HEK293 (cell line): ENCODE data around the gene TTLL11.

Experiments used
- CTCF ChIA-PET: fragments of 350-600 bp; formaldehyde crosslinking; extraction: SDS; loops from one replicate; lab custom pipeline; 2021; ENCODE audit warnings: antibody characterized with exemption; lab: Yijun Ruan, JAX
- POLR2A ChIA-PET: fragments of 300-600 bp; formaldehyde crosslinking; extraction: SDS; loops from one replicate; lab custom pipeline; 2020; ENCODE audit warnings: antibody characterized with exemption, inconsistent platforms; lab: Yijun Ruan, JAX
- H3K27ac ChIP-seq: fragments of 200-500 bp; sonication (Bioruptor generic); 2 replicates; pipeline ENCODE4 v1.5.1; 2014; ENCODE audit warnings: low read depth, low read length, control low read depth, inconsistent platforms; ENCODE audit errors: extremely low read depth
- H3K36me3 ChIP-seq, 2 experiments: fragments of 200-500 bp in 1 of 2; sonication (Bioruptor generic) in 1 of 2; 1 replicate in 1 of 2; 2 replicates in 1 of 2; pipeline ENCODE4 v1.5.1; 2014 to 2017; ENCODE audit warnings: inconsistent platforms in 2 of 2, low read length in 2 of 2; ENCODE audit not compliant: control insufficient read depth in 2 of 2, insufficient read depth in 1 of 2
- H3K4me1 ChIP-seq: fragments of 200-500 bp; sonication (Bioruptor generic); 2 replicates; pipeline ENCODE4 v1.5.1; 2014; ENCODE audit warnings: mild to moderate bottlenecking, low read length, inconsistent platforms; ENCODE audit not compliant: control insufficient read depth, insufficient read depth
- H3K4me3 ChIP-seq: 2 replicates; pipeline ENCODE4 v1.5.1; 2011; ENCODE audit warnings: low read depth, mild to moderate bottlenecking, control low read depth, low read length, moderate library complexity
- H3K9me3 ChIP-seq: fragments of 200-500 bp; sonication (Bioruptor generic); 2 replicates; pipeline ENCODE4 v1.5.1; 2014; ENCODE audit warnings: low read depth, low read length, inconsistent platforms; ENCODE audit not compliant: control insufficient read depth, insufficient read depth
- HOXD13 ChIP-seq: sonication (generic); formaldehyde crosslinking; IDR thresholded peaks from 2 replicates; pipeline ENCODE4 v1.8.0; 2022; ENCODE audit warnings: missing genetic modification reagents, borderline replicate concordance
- OSR2 ChIP-seq: fragments of 450-650 bp; formaldehyde crosslinking; IDR thresholded peaks from 2 replicates; pipeline ENCODE4 v1.5.1; 2016; ENCODE audit warnings: missing biosample characterization, missing genetic modification characterization
- OVOL3 ChIP-seq: fragments of 450-650 bp; formaldehyde crosslinking; IDR thresholded peaks from 2 replicates; pipeline ENCODE4 v1.5.1; 2016; ENCODE audit warnings: missing biosample characterization, missing genetic modification characterization
- SP3 ChIP-seq: fragments of 450-650 bp; formaldehyde crosslinking; IDR thresholded peaks from 2 replicates; pipeline ENCODE4 v1.5.1; 2016; ENCODE audit warnings: missing biosample characterization, missing genetic modification characterization
- ZBTB21 ChIP-seq: fragments of 450-650 bp; formaldehyde crosslinking; IDR thresholded peaks from 2 replicates; pipeline ENCODE4 v1.5.1; 2017; ENCODE audit warnings: missing biosample characterization, missing genetic modification characterization
- ZFP3 ChIP-seq: fragments of 450-650 bp; formaldehyde crosslinking; IDR thresholded peaks from 2 replicates; pipeline ENCODE4 v1.5.1; 2016; ENCODE audit warnings: low read depth, missing biosample characterization, missing genetic modification characterization
- ZFP37 ChIP-seq: fragments of 450-650 bp; formaldehyde crosslinking; IDR thresholded peaks from 2 replicates; pipeline ENCODE4 v1.5.1; 2016; ENCODE audit warnings: missing biosample characterization, missing genetic modification characterization
- ZNF132 ChIP-seq: fragments of 450-650 bp; formaldehyde crosslinking; IDR thresholded peaks from 2 replicates; pipeline ENCODE4 v1.5.1; 2017; ENCODE audit warnings: missing biosample characterization, missing genetic modification characterization, borderline replicate concordance
- ZNF221 ChIP-seq: fragments of 450-650 bp; formaldehyde crosslinking; IDR thresholded peaks from 2 replicates; pipeline ENCODE4 v1.5.1; 2017; ENCODE audit warnings: missing biosample characterization, missing genetic modification characterization, borderline replicate concordance
- ZNF423 ChIP-seq: fragments of 450-650 bp; formaldehyde crosslinking; IDR thresholded peaks from 2 replicates; pipeline ENCODE4 v1.5.1; 2016; ENCODE audit warnings: missing biosample characterization, missing genetic modification characterization
- ZNF501 ChIP-seq: fragments of 450-650 bp; formaldehyde crosslinking; IDR thresholded peaks from 2 replicates; pipeline ENCODE4 v1.5.1; 2016; ENCODE audit warnings: missing biosample characterization, missing genetic modification characterization
- ZNF664 ChIP-seq: fragments of 450-650 bp; formaldehyde crosslinking; IDR thresholded peaks from 2 replicates; pipeline ENCODE4 v1.5.1; 2016; ENCODE audit warnings: missing biosample characterization, missing genetic modification characterization
- ZNF707 ChIP-seq: fragments of 450-650 bp; formaldehyde crosslinking; IDR thresholded peaks from 2 replicates; pipeline ENCODE4 v1.5.1; 2016; ENCODE audit warnings: missing biosample characterization, missing genetic modification characterization
- ZNF777 ChIP-seq: fragments of 450-650 bp; formaldehyde crosslinking; IDR thresholded peaks from 2 replicates; pipeline ENCODE4 v1.5.1; 2017; ENCODE audit warnings: missing biosample characterization, missing genetic modification characterization, borderline replicate concordance
- TF ChIP-seq, protein P1 (sequence below): fragments of 450-650 bp; formaldehyde crosslinking; IDR thresholded peaks from 2 replicates; pipeline ENCODE4 v1.5.1; 2017; ENCODE audit warnings: missing biosample characterization, missing genetic modification characterization
- TF ChIP-seq, protein P2 (sequence below): fragments of 450-650 bp; formaldehyde crosslinking; IDR thresholded peaks from 2 replicates; pipeline ENCODE4 v1.5.1; 2016; ENCODE audit warnings: missing biosample characterization, missing genetic modification characterization
- TF ChIP-seq, protein P3 (sequence below): fragments of 450-650 bp; formaldehyde crosslinking; IDR thresholded peaks from 2 replicates; pipeline ENCODE4 v1.5.1; 2016; ENCODE audit warnings: missing biosample characterization, missing genetic modification characterization
- TF ChIP-seq, protein P4 (sequence below): fragments of 450-650 bp; formaldehyde crosslinking; IDR thresholded peaks from 2 replicates; pipeline ENCODE4 v1.5.1; 2016; ENCODE audit warnings: missing biosample characterization, missing genetic modification characterization
- TF ChIP-seq, protein P5 (sequence below): fragments of 450-650 bp; formaldehyde crosslinking; IDR thresholded peaks from 2 replicates; pipeline ENCODE4 v1.5.1; 2016; ENCODE audit warnings: missing biosample characterization, missing genetic modification characterization
- TF ChIP-seq, protein P6 (sequence below): fragments of 450-650 bp; formaldehyde crosslinking; IDR thresholded peaks from 2 replicates; pipeline ENCODE4 v1.5.1; 2017; ENCODE audit warnings: missing biosample characterization, missing genetic modification characterization
- TF ChIP-seq, protein P7 (sequence below): fragments of 450-650 bp; formaldehyde crosslinking; IDR thresholded peaks from 2 replicates; pipeline ENCODE4 v1.5.1; 2016; ENCODE audit warnings: missing biosample characterization, missing genetic modification characterization

Gene TTLL11

DNA sequence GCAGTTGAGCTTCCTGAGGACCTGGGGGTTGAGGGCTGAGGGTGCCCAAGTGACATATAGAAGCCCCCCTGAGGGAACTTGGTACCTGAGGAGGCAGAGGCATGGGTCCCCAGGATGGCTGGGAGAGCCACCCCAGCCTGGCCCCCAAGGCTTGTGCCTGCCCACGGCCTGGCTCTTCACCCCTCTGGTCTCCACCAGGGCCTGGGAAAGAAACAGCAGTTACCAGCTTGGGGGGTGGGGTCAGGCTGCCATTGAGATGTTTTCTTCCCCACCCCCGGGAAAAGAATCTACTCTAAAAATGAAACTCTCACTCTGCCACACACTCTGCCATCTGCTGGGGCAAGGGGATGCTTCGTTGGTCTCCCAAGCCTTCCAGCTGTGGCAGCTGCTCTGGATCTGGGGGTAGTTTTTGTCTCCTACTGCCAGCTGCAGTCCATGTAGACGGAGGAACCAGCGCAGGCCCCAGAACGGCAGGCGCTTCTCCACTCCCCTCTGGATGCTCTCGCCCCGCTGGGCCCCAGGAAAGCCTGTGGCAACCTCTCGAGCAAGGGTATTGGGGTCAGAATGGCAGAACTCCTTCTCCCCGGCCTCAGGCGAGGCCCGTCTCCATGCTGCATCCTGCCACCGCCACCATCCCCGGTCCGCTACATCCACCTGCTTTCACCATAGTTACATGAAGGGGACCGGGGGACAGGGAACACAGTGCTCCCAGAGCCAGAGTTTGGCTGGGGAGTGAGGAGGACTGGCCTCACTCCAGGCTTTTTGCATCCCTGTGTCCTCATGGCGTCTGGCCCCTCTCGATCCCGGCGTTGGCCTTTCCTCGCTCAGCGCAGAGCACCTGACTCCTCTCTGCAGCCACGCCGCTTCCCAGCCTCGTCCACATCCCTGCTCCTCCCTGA lies 318.1 kb downstream of the TTLL11 start:
- ChIA-PET CTCF (interaction anchor here (0.5 kb wide), 1 partner anchor 40 kb away, joined by 4 read pairs; no protein-coding TSS in a partner anchor), POLR2A (interaction anchor here (0.6 kb wide), 1 partner anchor 251 kb away, joined by 3 read pairs; no protein-coding TSS in a partner anchor)
- no peaks in the 10 kb centered on the region for H3K9me3 ChIP-seq
- H3K4me1 ChIP-seq: no peaks in the 10 kb centered on the region
- no peak overlapping the region for H3K27ac ChIP-seq
- TF ChIP-seq, protein P1, sequence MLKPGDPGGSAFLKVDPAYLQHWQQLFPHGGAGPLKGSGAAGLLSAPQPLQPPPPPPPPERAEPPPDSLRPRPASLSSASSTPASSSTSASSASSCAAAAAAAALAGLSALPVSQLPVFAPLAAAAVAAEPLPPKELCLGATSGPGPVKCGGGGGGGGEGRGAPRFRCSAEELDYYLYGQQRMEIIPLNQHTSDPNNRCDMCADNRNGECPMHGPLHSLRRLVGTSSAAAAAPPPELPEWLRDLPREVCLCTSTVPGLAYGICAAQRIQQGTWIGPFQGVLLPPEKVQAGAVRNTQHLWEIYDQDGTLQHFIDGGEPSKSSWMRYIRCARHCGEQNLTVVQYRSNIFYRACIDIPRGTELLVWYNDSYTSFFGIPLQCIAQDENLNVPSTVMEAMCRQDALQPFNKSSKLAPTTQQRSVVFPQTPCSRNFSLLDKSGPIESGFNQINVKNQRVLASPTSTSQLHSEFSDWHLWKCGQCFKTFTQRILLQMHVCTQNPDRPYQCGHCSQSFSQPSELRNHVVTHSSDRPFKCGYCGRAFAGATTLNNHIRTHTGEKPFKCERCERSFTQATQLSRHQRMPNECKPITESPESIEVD (tag by site-specific recombination): no peak
- TF ChIP-seq, protein P2, sequence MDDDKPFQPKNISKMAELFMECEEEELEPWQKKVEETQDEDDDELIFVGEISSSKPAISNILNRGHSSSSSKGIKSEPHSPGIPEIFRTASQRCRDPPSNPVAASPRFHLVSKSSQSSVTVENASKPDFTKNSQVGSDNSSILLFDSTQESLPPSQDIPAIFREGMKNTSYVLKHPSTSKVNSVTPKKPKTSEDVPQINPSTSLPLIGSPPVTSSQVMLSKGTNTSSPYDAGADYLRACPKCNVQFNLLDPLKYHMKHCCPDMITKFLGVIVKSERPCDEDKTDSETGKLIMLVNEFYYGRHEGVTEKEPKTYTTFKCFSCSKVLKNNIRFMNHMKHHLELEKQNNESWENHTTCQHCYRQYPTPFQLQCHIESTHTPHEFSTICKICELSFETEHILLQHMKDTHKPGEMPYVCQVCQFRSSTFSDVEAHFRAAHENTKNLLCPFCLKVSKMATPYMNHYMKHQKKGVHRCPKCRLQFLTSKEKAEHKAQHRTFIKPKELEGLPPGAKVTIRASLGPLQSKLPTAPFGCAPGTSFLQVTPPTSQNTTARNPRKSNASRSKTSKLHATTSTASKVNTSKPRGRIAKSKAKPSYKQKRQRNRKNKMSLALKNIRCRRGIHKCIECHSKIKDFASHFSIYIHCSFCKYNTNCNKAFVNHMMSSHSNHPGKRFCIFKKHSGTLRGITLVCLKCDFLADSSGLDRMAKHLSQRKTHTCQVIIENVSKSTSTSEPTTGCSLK (tag by site-specific recombination): no peak
- no peak for TF ChIP-seq ZNF221 (tag by site-specific recombination)
- no peak for TF ChIP-seq ZNF501
- TF ChIP-seq, protein P3, sequence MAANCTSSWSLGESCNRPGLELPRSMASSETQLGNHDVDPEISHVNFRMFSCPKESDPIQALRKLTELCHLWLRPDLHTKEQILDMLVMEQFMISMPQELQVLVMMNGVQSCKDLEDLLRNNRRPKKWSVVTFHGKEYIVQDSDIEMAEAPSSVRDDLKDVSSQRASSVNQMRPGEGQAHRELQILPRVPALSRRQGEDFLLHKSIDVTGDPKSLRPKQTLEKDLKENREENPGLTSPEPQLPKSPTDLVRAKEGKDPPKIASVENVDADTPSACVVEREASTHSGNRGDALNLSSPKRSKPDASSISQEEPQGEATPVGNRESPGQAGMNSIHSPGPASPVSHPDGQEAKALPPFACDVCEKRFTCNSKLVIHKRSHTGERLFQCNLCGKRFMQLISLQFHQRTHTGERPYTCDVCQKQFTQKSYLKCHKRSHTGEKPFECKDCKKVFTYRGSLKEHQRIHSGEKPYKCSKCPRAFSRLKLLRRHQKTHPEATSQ (tag by site-specific recombination): no peak
- TF ChIP-seq ZNF707 (tag by site-specific recombination): no peak
- TF ChIP-seq, protein P4, sequence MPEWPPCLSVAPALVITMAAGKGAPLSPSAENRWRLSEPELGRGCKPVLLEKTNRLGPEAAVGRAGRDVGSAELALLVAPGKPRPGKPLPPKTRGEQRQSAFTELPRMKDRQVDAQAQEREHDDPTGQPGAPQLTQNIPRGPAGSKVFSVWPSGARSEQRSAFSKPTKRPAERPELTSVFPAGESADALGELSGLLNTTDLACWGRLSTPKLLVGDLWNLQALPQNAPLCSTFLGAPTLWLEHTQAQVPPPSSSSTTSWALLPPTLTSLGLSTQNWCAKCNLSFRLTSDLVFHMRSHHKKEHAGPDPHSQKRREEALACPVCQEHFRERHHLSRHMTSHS (tag by site-specific recombination): no peak
- no peak for TF ChIP-seq OVOL3
- H3K4me3 ChIP-seq: no peak overlapping the region
- H3K36me3 ChIP-seq: peaks cover 0 to 88% of the 10 kb centered on the region in 2 experiments; a peak in 2 of 3 replicates

DNA sequence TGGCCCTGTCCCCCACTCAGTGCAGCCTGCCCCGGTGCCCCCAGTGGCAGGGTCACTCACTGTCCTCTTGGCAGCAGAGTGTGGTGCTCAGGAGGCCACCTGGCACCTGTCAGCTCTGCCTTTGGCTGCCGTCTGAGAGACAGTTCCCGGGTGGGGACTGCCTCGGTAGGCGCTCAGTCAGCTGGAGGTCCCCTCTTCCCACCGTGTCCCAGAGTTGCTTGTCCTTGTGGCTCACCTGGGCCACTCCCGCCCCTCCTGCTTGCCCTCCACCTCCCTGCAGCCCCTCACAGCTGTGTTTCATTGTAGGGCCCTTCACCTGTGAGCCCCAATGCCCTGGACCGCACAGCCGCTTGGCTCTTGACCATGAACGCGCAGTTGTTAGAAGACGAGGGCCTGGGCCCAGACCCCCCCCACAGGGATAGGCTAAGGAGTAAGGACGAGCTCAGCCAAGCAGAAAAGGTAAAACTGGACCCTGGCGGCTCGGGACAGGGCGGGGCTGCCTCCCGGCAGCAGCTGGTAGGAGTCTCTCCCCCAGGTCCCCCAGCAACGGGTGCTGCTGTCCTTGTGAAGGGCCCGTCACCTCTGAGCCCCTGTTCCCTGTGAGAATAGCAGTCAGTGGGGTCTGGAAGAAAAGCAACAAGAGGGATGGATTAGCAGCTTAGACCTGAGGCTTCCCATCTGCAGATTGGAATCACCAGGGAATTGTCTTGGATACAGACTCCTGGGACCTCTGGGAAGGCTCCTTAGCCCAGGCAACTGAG lies 319.0 kb downstream of the TTLL11 start:
- Histone ChIP-seq H3K9me3 (no peaks in the 10 kb centered on the region), H3K4me3 (no peak overlapping the region), H3K36me3 (peaks cover 0 to 92% of the 10 kb centered on the region in 2 experiments; a peak in 2 of 3 replicates), H3K27ac (no peak overlapping the region), H3K4me1 (no peaks in the 10 kb centered on the region)
- ChIA-PET CTCF (interaction anchor here (0.5 to 0.6 kb wide), 2 partner anchors 39 to 94 kb away, joined by 3 to 4 read pairs; no protein-coding TSS in a partner anchor), POLR2A (interaction anchor here (0.6 kb wide), 2 partner anchors 9 to 250 kb away, joined by 3 to 4 read pairs; no protein-coding TSS in a partner anchor)
- no peak for TF ChIP-seq ZFP3 (tag by site-specific recombination)
- TF ChIP-seq, protein P5, sequence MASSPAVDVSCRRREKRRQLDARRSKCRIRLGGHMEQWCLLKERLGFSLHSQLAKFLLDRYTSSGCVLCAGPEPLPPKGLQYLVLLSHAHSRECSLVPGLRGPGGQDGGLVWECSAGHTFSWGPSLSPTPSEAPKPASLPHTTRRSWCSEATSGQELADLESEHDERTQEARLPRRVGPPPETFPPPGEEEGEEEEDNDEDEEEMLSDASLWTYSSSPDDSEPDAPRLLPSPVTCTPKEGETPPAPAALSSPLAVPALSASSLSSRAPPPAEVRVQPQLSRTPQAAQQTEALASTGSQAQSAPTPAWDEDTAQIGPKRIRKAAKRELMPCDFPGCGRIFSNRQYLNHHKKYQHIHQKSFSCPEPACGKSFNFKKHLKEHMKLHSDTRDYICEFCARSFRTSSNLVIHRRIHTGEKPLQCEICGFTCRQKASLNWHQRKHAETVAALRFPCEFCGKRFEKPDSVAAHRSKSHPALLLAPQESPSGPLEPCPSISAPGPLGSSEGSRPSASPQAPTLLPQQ: no peak
- no peak for TF ChIP-seq ZBTB21 (tag by site-specific recombination)
- no peak for TF ChIP-seq HOXD13 (CRISPR knock-in tag)
- no peak for TF ChIP-seq ZNF777
- no peak for TF ChIP-seq ZFP37 (tag by site-specific recombination)
- no peak for TF ChIP-seq ZNF221 (tag by site-specific recombination)
- no peak for TF ChIP-seq ZNF664
- no peak for TF ChIP-seq SP3 (tag by site-specific recombination)
- TF ChIP-seq, protein P6, sequence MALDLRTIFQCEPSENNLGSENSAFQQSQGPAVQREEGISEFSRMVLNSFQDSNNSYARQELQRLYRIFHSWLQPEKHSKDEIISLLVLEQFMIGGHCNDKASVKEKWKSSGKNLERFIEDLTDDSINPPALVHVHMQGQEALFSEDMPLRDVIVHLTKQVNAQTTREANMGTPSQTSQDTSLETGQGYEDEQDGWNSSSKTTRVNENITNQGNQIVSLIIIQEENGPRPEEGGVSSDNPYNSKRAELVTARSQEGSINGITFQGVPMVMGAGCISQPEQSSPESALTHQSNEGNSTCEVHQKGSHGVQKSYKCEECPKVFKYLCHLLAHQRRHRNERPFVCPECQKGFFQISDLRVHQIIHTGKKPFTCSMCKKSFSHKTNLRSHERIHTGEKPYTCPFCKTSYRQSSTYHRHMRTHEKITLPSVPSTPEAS (tag by site-specific recombination): no peak
- TF ChIP-seq, protein P7, sequence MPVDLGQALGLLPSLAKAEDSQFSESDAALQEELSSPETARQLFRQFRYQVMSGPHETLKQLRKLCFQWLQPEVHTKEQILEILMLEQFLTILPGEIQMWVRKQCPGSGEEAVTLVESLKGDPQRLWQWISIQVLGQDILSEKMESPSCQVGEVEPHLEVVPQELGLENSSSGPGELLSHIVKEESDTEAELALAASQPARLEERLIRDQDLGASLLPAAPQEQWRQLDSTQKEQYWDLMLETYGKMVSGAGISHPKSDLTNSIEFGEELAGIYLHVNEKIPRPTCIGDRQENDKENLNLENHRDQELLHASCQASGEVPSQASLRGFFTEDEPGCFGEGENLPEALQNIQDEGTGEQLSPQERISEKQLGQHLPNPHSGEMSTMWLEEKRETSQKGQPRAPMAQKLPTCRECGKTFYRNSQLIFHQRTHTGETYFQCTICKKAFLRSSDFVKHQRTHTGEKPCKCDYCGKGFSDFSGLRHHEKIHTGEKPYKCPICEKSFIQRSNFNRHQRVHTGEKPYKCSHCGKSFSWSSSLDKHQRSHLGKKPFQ (tag by site-specific recombination): no peak
- TF ChIP-seq OSR2 (tag by site-specific recombination): no peak
- no peak for TF ChIP-seq ZNF132
- no peak for TF ChIP-seq ZNF423 (tag by site-specific recombination)
